HG03280 (cell line): Measurements from ENCODE around the gene ARL15.
"Not testable (repeated sequence)": the region's sequence is repeated elsewhere in the genome, so short reads cannot be mapped to it uniquely, and the experiment has no call there.

Experiments
- ATAC-seq: cut with Tn5 transposase; IDR thresholded peaks from one replicate; pipeline ENCODE4 v1.9.1; 2021; ENCODE audit warnings: mild to moderate bottlenecking, moderate library complexity; ENCODE audit not compliant: unreplicated experiment

Gene ARL15

GRCh38 chr5:53997736-53998627 lies 312.4 kb downstream of the ARL15 start:
- ATAC-seq: no peak

- no peak for ATAC-seq
Measured at GRCh38 chr5:53996008-53996407, 314.4 kb downstream of the ARL15 start.

GRCh38 chr5:53994148-53994547 lies 316.2 kb downstream of the ARL15 start:
- ATAC-seq: no peak

- ATAC-seq: no peak
Measured at GRCh38 chr5:53991942-53992341, 318.4 kb downstream of the ARL15 start.

GRCh38 chr5:53987101-53987500 lies 323.3 kb downstream of the ARL15 start:
- no peak for ATAC-seq

- no peak for ATAC-seq
Measured at GRCh38 chr5:53985796-53986195, 324.6 kb downstream of the ARL15 start.

- no peak for ATAC-seq
Measured at GRCh38 chr5:53984971-53985370, 325.4 kb downstream of the ARL15 start.

- no peak for ATAC-seq
Measured at GRCh38 chr5:53983568-53984460, 326.6 kb downstream of the ARL15 start.

- ATAC-seq: not testable (repeated sequence)
Measured at GRCh38 chr5:53982319-53982718, 328.1 kb downstream of the ARL15 start.

- ATAC-seq: no peak
Measured at GRCh38 chr5:53980061-53980460, 330.3 kb downstream of the ARL15 start.

- ATAC-seq: no peak
Measured at GRCh38 chr5:53974021-53974420, 336.4 kb downstream of the ARL15 start.

- ATAC-seq: no peak
Measured at GRCh38 chr5:53972314-53972713, 338.1 kb downstream of the ARL15 start.

GRCh38 chr5:53971551-53971950 lies 338.8 kb downstream of the ARL15 start:
- ATAC-seq: no peak

GRCh38 chr5:53971131-53971530 lies 339.2 kb downstream of the ARL15 start:
- ATAC-seq: no peak

GRCh38 chr5:53970475-53970874 lies 339.9 kb downstream of the ARL15 start:
- ATAC-seq: no peak

- ATAC-seq: no peak
Measured at GRCh38 chr5:53969176-53969730, 341.1 kb downstream of the ARL15 start.

GRCh38 chr5:53965459-53965858 lies 344.9 kb downstream of the ARL15 start:
- ATAC-seq: no peak

- ATAC-seq: no peak
Measured at GRCh38 chr5:53963958-53964357, 346.4 kb downstream of the ARL15 start.

GRCh38 chr5:53962306-53962705 lies 348.1 kb downstream of the ARL15 start:
- ATAC-seq: no peak

GRCh38 chr5:53956632-53957031 lies 353.7 kb downstream of the ARL15 start:
- ATAC-seq: no peak

GRCh38 chr5:53956196-53956595 lies 354.2 kb downstream of the ARL15 start:
- ATAC-seq: no peak
